Measurements from ENCODE around the gene LEFTY1. TPM values are rescaled to one million over a fixed set of nuclear protein-coding genes. Genes with fewer than 3 reads are reported as not detected.

Gene LEFTY1, protein sequence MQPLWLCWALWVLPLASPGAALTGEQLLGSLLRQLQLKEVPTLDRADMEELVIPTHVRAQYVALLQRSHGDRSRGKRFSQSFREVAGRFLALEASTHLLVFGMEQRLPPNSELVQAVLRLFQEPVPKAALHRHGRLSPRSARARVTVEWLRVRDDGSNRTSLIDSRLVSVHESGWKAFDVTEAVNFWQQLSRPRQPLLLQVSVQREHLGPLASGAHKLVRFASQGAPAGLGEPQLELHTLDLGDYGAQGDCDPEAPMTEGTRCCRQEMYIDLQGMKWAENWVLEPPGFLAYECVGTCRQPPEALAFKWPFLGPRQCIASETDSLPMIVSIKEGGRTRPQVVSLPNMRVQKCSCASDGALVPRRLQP
- 0.69 TPM for total RNA-seq

DNA sequence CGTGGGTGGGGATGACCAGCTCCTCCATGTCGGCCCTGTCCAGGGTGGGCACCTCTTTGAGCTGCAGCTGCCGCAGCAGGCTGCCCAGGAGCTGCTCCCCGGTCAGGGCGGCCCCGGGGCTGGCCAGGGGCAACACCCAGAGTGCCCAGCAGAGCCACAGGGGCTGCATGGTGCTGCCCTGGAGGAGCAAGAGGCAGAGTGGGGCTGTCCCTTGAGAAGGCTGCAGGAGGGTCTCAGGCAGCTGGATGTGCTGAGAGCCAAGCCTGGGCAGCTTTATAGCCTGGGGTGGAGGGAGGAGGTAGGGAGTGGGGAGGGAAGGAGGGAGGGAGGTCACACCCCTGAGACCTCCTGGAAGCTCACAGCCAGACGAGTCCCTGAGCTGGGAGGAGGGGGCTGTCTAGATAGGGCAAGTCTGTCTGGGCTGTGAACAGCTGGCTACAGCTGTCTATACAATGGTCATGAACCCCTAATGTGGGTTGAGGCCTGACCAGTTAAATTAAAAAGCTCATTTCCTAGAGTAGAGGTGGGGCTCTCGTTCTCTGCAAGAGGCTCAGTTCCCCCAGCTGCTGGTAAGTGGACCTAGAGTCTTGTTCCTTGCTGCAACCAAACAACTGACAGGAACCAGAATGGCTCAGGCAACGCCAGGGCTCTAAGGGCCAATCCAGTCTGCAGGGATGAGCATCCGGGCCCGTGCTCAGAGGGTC, at the start of gene LEFTY1:
Gene LEFTY1, minus strand, starts transcription at position 249 of the 704 bp plus-strand sequence. Its CDS starts 80 bp downstream, at position 169.

DNA sequence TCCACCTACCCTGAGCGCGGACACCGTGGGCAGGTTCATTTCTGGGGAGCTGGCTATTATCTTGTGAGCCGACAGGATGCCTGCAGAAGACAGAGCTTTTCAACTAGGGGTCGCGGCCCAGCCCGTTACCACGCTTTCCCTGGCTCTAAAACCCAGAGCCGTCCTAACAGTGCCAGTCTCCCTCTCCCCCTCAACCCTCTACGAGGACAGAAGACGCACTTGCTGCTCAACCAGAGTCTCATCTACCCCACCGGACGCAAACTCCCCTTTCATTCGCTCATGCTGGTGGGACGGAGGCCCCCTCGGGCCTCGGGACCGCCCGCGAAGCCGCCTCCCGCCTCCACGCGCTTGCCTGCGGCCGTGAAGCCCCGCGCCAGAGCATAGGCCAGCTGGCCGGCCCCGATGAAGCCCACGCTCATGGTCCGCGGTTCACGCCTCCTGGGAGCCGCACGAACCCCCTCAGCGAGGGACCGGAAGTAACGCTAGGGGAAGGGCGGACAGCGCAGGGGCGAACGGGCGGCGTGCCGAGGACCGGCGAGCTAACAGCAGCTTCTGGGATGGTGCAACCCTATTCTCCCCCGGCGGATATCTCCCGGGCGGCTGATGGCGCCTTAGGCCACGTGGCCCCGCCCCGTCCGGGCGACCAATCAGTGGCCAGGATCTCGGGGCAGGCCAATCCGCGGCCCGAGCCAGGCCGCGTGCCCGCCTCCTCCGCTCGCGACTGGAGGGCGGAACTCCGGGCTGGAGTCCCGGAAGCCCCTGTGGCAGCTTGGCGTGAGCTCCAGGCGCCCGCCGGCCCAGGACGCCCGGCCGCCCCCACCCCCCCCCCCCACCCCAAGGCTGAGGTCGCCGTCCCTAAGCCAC, 35.0 kb upstream of the LEFTY1 start, which contains the start of gene PYCR2:
Gene PYCR2, minus strand, starts transcription at position 559 of the 864 bp plus-strand sequence. Its CDS starts 140 bp downstream, at position 419.

DNA sequence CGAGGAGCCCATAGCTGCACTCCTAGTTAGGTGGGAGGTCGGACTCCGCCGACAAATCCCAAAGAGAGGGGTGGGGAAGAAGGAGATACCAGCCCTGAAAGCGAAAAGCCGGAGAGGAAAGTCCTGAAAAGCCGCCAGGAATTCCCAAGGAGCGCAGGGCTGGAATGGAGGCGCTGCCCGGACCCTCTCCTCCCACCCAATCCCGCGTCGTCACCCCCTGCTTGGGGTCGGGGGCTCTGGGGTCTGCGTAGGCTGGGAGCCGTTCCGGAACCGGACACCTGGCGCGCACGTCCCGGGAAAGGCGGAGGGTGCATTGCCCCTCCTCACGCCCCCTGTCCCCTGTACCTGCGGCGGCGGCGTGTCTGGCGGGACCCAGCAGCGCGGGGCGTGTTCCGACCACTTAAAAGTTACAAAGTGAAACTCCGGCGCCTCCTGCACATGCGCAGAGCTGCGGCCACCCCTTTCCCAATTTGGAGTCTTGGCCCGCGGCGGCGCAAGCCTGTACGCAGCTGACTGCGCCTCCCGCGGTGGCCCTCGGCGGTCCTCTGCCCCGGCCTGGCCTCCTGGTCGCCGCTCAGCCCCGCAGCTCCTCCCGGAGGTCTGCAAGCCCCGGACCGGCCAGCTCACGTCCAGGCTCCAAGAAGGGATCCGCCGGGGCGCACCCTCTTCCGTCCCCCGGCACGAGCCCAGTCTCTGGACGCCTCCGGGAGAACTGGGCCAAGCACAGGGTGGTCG, 6.8 kb downstream of the LEFTY1 start, which contains the start of gene TMEM63A:
Gene TMEM63A, minus strand, starts transcription at position 422 of the 735 bp plus-strand sequence. CDS start 4,800 bp downstream, outside the sequence.

Small RNAs within 50 kb of the gene (small RNA-seq; reads per million reads assigned to genes)
- gene AL117348.1, result not detected

Other genes with a start within 250 kb of the LEFTY1 start
- 85.6 TPM for gene ENAH, start 236.0 kb downstream of the LEFTY1 start, total RNA-seq
- gene SRP9, start 111.3 kb downstream of the LEFTY1 start, total RNA-seq, result 360 TPM
- 24.0 TPM for gene EPHX1, start 79.0 kb downstream of the LEFTY1 start, total RNA-seq
- 4.4 TPM for gene TMEM63A, start 6.8 kb downstream of the LEFTY1 start, total RNA-seq
- gene PYCR2, start 35.1 kb upstream of the LEFTY1 start, total RNA-seq, result 24.0 TPM
- 0.23 TPM for gene LEFTY2, start 52.1 kb upstream of the LEFTY1 start, total RNA-seq
- gene SDE2, start 110.2 kb upstream of the LEFTY1 start, total RNA-seq, result 44.5 TPM
- gene H3-3A, start 173.6 kb upstream of the LEFTY1 start, total RNA-seq, result 312 TPM

Data from diencephalon (tissue), 1 donor.